ENCODE measurements around the gene ZZZ3.
"Not testable (repeated sequence)": the region's sequence is repeated elsewhere in the genome, so short reads cannot be mapped to it uniquely, and the experiment has no call there.

ZZZ3 gene

DNA sequence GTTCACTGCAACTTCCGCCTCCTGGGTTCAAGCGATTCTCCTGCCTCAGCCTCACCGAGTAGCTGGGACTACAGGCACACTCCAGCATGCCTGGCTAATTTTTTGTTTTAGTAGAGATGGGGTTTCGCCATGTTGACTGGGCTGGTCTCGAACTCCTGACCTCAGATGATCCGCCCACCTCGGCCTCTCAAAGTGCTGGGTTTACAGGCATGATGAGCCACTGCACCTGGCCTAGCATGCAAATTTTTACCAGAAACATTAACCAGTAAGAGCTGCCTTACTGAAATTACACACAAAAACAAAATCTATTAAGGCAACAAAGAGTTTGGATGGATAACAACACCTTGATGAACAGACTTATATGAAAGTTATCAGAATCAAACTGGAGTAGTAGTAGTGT is 12.1 kb downstream of the ZZZ3 start:
- no peak for DNase-seq (ENCODE audit: low read depth)

DNA sequence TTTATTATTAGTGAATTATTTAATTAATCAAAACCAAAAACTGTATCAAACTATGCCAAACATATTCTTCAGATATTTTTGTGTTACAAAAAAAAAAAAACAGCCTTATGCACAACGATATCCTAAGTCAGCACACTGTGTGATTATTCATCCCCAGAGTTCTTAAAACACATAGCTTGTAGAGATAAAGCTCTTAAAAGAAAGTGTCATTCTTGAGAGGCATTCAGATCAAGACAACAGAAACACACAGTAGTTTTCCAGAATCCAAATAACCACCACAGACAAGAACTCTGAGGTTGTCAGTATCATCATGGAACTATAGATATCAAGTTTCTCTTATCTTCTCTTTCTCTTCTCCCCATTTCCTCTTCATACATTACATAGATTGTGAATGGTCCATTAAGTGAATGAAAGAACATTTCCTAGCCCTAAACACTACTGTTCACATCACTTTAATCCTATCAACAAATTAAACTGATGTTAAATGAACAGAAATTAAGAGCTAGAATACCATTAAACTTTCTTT is 13.5 kb downstream of the ZZZ3 start:
- DNase-seq (ENCODE audit: low read depth), result no peak

DNA sequence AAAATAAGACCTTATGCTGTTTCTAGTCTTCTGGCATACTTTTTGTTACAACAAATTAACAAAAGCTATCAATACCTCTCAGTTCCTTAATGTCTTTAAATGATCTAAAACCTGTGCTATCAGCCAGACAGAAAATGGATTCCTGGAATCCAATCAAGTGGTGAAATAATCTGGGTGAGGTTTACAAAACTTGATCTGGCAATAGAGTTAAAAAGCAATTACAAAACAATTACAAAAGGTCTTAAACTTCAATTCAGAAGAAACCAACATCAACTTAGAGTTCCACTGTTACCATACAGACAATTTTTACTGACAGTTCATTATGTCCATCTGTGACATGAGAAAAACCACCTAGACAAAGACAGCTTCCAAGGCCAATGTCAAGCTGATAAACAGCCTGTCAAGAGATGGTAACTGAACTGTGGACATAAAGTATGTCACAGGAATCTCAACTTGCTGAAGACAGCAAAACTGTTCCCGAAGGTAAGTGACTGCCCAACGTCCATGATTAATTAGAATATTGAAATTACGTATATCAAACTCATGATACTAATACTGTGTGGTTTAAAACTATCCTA is 17.4 kb downstream of the ZZZ3 start:
- no peak for DNase-seq (ENCODE audit: low read depth)

DNA sequence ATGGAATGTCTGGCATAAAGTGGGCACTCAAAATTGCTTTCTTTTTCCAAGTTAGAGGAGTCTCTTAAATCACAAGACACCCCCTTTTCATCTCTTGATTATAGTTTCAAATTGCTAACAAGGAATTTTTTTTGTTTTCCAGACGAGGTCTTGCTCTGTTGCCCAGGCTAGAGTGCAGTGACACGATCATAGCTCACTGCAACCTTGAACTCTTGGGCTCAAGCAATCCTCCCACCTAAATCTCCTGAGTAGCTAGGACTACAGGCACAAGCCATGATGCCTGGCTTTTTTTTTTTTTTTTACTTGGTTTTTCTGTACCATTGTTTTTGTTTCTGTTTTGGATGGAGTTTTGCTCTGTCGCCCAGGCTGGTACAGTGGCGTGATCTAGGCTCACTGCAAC is 20.8 kb downstream of the ZZZ3 start:
- DNase-seq (ENCODE audit: low read depth), result no peak

DNA sequence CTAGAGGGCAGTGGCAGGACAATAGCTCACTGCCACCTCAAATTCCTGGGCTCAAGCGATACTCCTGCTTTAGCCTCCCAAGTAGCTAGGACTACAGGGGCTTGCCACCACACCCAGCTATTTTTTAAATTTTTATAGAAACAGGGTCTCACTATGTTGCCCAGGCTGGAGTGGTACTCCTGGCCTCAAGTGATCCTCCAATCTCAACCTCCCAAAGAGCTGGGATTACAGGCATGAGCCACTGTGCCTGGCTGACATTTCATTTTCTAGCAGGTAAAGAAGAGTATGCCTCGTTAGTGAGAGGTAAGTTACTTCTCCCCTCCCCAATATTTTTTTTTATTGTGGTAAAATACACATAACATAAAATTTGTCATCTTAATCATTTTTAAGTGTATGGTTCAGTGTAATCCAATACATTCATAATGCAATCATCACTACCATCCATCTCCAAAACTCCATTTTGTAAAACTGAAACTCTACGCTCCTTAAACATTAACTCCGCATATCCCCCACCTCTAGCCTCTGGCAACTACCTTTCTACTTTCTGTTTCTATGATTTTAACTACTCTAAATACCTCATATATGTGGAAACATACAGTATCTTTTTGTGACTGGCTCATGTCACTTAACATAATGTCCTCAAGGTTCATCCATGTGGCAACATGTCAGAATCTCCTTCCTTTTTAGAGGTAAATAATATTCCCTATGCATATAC is 22.4 kb downstream of the ZZZ3 start:
- DNase-seq (ENCODE audit: low read depth), result no peak

DNA sequence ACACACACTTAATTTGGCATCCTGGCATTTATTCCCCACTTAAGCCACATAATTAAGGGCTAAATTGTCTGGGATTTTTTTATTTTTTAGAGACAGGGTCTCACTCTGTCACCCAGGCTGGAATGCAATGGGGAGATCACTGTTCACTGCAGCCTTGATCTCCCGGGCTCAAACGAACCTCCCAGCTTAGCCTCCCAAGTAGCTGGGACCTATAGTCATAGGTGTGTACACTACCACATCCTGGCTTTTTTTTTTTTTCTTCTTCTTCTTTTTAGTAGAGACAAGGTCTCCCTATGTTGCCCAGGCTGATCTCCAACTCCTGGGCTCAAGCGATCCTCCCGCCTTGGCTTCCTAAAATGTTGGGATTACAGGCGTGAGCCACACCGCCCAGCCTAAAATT is 24.2 kb downstream of the ZZZ3 start:
- no peak for DNase-seq (ENCODE audit: low read depth)

DNA sequence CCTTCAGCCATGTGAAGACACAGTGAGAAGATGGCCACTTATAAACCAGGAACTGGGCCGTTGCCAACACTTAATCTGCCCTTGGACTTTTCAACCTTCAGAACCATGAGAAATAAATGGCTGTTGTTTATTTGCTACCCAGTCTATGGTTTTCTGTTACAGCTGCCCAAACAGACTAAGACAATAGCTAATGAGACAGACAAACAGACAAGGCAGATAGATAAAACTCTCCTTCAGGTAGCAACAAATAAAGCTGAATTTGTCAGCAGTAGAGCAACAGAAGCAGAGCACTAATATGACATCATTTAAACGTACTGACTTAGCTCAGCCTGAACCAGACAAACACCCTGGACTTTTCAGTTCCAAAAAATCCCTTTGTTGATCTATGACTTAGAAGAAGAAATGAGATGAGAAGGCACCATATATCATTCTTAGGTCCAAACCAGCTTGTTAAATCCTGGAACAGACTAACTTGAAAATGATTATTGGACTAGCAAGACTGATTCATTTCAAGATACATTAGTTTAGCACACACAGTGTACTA is 27.0 kb downstream of the ZZZ3 start:
- no peak for DNase-seq (ENCODE audit: low read depth)

DNA sequence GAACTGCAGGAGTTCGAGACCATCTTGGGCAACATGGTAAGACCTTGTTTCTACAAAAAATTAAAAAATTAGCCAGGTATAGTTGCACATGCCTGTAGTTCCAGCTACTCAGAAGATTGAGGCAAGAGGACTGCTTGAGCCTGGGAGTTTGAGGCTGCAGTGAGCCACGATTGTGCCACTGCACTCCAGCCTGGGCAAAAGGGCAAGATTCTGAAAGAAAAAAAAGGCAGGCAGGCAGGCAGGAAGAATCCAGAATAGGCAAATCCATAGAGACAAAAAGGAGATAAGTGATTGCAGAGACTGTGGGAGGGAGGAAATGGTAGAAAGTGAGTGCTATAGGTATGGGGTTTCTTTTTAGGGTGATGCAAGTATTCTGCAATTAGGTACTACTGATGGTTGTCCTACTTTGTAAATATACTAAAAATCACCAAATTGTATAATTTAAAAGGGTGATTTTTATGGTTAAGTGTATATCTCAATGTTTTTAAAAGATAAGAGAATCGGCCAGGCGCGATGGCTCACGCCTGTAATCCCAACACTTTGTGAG is 29.4 kb downstream of the ZZZ3 start:
- no peak for DNase-seq (ENCODE audit: low read depth)

DNA sequence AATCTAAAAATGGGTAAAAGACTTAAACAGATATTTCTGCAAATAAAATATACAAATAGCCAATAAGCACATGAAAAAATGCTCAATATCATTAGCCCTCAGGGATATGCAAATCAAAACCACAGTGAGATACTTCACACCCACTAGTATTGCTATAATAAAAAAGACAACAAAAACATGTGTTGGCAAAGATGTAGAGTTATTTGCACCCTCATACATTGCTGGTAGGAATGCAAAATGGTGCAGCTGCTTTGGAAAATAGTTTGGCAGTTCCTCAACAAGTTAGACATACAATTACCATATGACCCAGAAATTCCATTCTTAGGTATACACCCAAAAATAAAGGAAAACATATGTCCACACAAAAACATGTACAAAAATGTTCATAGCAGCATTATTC is 30.2 kb downstream of the ZZZ3 start:
- no peak for DNase-seq (ENCODE audit: low read depth)

DNA sequence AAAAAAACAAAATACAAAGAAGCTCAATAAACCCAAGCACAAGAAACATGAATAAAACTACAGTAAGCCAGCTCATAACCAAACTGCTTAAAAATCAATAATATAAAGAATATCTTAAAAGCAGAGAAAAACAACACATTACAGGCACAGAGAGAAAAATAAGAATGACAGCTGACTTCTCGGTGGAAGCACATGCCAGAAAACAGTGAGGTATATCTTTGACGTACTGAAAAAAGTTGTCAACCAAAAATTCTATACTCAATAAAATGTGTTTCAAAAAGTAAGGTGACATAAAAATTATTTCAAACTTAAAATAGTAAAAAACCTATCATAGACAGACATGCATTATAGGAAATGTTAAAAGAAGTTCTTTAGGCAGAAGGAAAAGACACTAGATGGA is 33.3 kb downstream of the ZZZ3 start:
- DNase-seq (ENCODE audit: low read depth), result no peak

DNA sequence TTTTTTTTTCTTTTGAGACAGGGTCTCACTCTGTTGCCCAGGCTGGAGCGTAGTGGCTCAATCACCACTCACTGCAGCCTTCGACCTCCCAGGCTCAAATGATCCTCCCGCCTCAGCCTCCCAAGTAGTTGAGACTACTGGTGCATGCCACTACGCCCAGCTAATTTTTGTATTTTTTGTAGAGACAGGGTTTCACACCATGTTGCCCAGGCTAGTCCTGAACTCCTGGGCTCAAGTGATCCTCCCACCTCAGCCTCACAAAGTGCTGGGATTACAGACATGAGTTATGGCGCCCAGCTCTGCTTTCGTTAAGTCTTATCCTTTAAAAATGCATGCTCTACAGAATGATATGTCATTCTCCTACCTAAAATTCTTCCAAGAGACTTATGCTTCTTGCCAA is 36.2 kb downstream of the ZZZ3 start:
- DNase-seq (ENCODE audit: low read depth), result not testable (repeated sequence)

DNA sequence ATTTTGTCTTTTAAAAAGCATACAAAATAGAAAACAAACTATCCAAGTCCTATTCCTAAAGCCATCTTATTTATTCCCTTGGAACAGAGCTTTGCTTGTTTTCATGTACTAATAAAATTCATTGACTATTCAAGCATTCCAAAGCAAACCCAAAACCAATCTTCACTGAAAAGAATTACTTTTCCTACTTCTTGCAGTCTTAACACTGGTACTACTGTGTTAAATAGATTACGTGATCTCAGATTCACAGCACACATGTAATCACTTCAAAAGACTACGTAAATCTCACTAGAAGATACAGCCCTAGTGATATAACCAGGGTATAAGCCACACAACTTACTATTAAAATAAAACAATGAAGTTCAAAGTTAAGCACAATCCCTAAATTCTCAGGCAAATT is 39.0 kb downstream of the ZZZ3 start:
- DNase-seq (ENCODE audit: low read depth), result no peak

DNA sequence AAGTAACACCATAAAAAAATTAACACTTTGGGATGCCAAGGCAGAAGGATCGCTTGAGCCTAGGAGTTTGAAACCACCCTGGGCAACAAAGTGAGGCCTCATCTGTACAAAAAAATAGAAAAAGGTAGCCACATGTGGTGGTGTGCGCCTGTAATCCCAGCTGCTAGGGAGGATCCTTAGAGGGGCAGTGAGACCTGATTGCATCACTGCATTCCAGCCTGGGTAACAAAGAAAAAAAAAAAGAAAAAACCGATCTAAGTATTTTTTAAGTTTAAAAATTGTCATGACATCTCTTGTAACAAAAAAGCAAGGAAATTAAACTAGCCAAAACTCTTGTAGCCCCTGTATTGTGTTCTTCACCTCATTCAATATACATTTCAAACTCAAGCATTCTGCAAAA is 39.5 kb downstream of the ZZZ3 start:
- DNase-seq (ENCODE audit: low read depth), result no peak

DNA sequence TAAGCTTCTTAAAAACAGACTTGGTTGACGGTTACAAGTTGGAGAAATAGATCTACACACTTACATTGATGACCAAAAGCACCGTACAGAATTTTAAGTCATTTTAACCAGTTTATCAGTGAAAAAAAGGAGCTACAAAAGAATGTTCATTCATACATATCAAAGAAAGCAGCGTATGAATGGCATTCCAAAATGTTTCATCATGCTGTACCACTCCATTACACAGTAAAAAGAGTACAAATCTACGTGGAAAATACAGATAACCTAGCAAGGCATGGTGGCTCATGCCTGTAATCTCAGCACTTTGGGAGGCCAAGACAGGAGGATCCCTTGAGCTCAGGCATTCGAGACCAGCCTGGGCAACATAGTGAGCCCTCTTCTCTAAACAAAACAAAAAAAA is 40.3 kb downstream of the ZZZ3 start:
- DNase-seq (ENCODE audit: low read depth), result no peak

DNA sequence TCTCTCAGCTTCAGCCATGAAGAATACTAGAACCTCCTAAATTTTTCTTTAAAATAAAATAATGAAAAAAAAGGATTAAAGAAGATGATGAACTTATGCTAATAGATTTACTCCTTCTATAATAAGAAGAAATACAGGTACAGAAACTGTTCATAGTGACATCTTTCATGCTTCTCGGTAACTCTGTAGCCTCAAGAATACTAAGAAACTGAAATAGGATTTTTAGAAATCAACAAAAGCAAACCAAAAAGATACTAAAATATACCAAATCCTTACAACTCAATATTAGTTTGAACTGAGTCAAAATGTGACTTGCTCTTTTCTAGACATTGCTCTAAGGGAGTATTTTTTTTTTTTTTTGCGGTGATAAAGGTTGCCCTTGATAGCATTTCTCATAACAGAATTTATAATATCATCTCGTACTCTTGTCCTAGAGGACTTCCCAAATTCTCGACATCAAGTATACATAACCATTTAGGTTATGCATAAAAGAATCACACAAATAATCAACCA is 42.8 kb downstream of the ZZZ3 start:
- no peak for DNase-seq (ENCODE audit: low read depth)

DNA sequence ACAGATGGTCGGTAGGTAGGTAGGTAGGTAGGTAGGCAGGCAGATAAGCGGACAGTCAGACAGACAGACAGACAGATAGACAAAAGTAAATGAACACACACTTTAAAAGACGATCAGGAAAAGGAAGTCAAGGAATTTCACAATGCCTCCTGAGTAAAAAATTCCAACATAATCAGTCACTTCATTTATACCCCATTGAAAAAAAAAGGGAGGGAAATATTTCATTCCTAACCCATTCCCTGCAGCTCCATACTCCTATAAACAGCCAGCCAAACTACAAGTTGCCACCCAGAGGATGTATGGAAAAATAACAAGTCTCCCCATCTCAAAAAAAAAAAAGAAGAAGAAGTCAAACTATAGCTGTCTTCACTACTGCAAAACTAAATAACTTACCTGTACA is 43.4 kb downstream of the ZZZ3 start:
- DNase-seq (ENCODE audit: low read depth), result no peak

DNA sequence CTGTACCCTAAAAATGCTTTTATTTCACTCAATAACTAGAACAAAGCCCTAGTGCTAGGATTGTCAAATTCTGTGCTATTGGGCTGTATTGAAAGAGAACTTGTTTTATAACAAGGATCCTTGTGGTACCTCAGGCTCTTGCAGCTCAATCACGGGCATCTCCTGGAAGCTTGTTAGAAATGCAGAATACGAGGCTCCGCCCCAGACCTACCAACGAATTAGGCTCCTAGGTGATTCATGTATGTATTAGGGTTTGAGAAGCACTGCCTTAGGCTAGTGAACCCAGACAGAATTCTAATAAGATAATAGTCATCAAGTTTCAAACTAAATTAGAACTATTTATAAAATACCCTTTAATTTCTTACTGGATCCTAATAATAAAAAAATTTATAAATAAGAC is 45.6 kb downstream of the ZZZ3 start:
- no peak for DNase-seq (ENCODE audit: low read depth)
